Peyer's patch (tissue), 4 donors: ENCODE data around the gene KDM4C.

Experiments
- POLR2A ChIP-seq, 2 donors: fragments of 450-650 bp; IDR thresholded peaks; one replicate each; pipeline ENCODE4 v1.5.1; 2017; ENCODE audit warnings: antibody characterized with exemption in 2 of 2, mild to moderate bottlenecking in 2 of 2, moderate library complexity in 2 of 2
- TF ChIP-seq, protein P1 (sequence below), 6 experiments: fragments of 450-650 bp in 4 of 6; fragments of 200-600 bp in 2 of 6; sonication (generic) in 1 of 6; IDR thresholded peaks; one replicate each; pipeline ENCODE4 v1.5.1; 2017 to 2019; ENCODE audit warnings: antibody characterized with exemption in 6 of 6, mild to moderate bottlenecking in 3 of 6, moderate library complexity in 1 of 6

DNA sequence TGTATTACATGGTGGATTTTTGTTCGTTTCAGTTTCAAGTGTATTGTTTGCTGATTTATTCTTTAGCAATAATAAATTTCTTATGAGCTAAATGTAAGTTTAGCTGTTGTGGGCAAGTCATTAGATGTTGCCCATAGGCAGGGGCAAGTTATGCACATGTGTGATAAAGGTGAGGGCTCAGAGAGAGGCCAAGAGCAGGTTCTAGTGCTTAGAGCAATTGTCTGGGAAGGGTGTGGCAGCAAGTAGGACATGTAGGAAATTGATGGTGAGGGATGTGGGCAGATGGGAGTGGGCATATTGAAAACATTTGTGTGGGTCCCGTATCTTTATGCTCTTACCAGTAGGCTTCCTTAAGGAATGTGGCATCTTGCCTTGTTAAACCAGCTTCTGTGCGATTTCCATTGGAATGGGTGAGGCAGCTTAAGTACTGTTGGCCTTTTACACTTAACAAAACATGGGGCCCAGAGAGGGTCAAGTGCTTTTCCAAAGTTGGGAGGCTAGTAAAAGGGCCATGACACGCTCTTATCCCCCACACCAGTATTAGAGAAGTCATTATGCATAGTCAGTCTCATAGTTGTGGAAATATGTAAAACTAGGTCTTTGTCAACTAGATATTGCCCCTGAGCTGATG lies 60.6 kb downstream of the KDM4C start:
- TF ChIP-seq, protein P1, sequence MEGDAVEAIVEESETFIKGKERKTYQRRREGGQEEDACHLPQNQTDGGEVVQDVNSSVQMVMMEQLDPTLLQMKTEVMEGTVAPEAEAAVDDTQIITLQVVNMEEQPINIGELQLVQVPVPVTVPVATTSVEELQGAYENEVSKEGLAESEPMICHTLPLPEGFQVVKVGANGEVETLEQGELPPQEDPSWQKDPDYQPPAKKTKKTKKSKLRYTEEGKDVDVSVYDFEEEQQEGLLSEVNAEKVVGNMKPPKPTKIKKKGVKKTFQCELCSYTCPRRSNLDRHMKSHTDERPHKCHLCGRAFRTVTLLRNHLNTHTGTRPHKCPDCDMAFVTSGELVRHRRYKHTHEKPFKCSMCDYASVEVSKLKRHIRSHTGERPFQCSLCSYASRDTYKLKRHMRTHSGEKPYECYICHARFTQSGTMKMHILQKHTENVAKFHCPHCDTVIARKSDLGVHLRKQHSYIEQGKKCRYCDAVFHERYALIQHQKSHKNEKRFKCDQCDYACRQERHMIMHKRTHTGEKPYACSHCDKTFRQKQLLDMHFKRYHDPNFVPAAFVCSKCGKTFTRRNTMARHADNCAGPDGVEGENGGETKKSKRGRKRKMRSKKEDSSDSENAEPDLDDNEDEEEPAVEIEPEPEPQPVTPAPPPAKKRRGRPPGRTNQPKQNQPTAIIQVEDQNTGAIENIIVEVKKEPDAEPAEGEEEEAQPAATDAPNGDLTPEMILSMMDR (IDR thresholded peaks at IDR 0.05), result no peak
- TF ChIP-seq POLR2A (IDR thresholded peaks at IDR 0.05), result no peak
